ENCODE results near the gene PSMB1. TPM values are rescaled to one million over a fixed set of nuclear protein-coding genes. Genes with fewer than 3 reads are reported as not detected.
"Not testable (repeated sequence)": the region's sequence is repeated elsewhere in the genome, so short reads cannot be mapped to it uniquely, and the experiment has no call there.

PSMB1 gene
- total RNA-seq, 1 experiment from 2014 or later, result 282 TPM

- Histone ChIP-seq H3K4me3 (replicated peaks in 1 of 2; ENCODE audit: low read depth in 1 of 2, low read length in 2 of 2) (no peak overlapping the region), H3K4me1 (ENCODE audit: control insufficient read depth in 1 of 2, insufficient read depth in 2 of 2, low read length in 2 of 2) (no peaks in the 10 kb centered on the region), H2AFZ (ENCODE audit: low read depth, low read length, poor library complexity, severe bottlenecking) (no peak overlapping the region), H3K36me3 (ENCODE audit: control insufficient read depth in 1 of 2, insufficient read depth in 2 of 2, low read length in 2 of 2) (no peaks in the 10 kb centered on the region; a peak in 1 of 4 replicates), H3K27ac (ENCODE audit: low read depth, low read length) (no peak overlapping the region), H3K79me2 (ENCODE audit: insufficient read depth, low read length) (no peaks in the 10 kb centered on the region), H4K20me1 (ENCODE audit: insufficient read depth) (no peaks in the 10 kb centered on the region), H3K9me3 (ENCODE audit: control insufficient read depth in 1 of 2, insufficient read depth in 1 of 2, low read depth in 1 of 2, low read length in 2 of 2) (no peaks in the 10 kb centered on the region), H3K27me3 (ENCODE audit: insufficient read depth, low read length) (0 out of 2 replicates have a peak, but pooled peaks cover 2% of the 10 kb centered on the region), H3K9ac (ENCODE audit: low read length) (no peak overlapping the region), H3K9me2 (ENCODE audit: insufficient read depth) (no peaks in the 10 kb centered on the region), H3K4me2 (ENCODE audit: low read length) (no peak overlapping the region)
- ChIA-PET RAD21 (ENCODE audit: low non-redundant PET in 1 of 2, low total read pairs in 2 of 2, uncharacterized antibody in 2 of 2, unreplicated experiment in 2 of 2) (no interaction called here), POLR2A (no interaction called here), CTCF (no interaction called here)
- BruUV-seq (replicated peaks), result no TSS peak
- DNase-seq (ENCODE audit: low read depth, low spot score) (no peak), ATAC-seq (no peak)
- intact Hi-C loops (cut with micrococcal nuclease), result no loop called here
- TF ChIP-seq REST (IDR thresholded peaks at IDR 0.05; ENCODE audit: low read depth), result no peak
- no peak for TF ChIP-seq POLR2AphosphoS5 (IDR thresholded peaks at IDR 0.05; ENCODE audit: low read depth, low read length)
- no peak for TF ChIP-seq EZH2phosphoT487 (IDR thresholded peaks at IDR 0.05; ENCODE audit: borderline replicate concordance)
- no peak for TF ChIP-seq MAX (IDR thresholded peaks at IDR 0.05)
Measured at GRCh38 chr6:170510631-170511030, 42.5 kb downstream of the PSMB1 start.

GRCh38 chr6:170509723-170510018 lies 43.4 kb downstream of the PSMB1 start:
- Histone ChIP-seq H2AFZ (ENCODE audit: low read depth, low read length, poor library complexity, severe bottlenecking) (no peak overlapping the region), H4K20me1 (ENCODE audit: insufficient read depth) (no peaks in the 10 kb centered on the region), H3K4me2 (ENCODE audit: low read length) (no peak overlapping the region), H3K27ac (ENCODE audit: low read depth, low read length) (no peak overlapping the region), H3K9ac (ENCODE audit: low read length) (no peak overlapping the region), H3K79me2 (ENCODE audit: insufficient read depth, low read length) (no peaks in the 10 kb centered on the region), H3K36me3 (ENCODE audit: control insufficient read depth in 1 of 2, insufficient read depth in 2 of 2, low read length in 2 of 2) (no peaks in the 10 kb centered on the region; a peak in 1 of 4 replicates), H3K4me1 (ENCODE audit: control insufficient read depth in 1 of 2, insufficient read depth in 2 of 2, low read length in 2 of 2) (no peaks in the 10 kb centered on the region), H3K9me2 (ENCODE audit: insufficient read depth) (no peaks in the 10 kb centered on the region), H3K9me3 (ENCODE audit: control insufficient read depth in 1 of 2, insufficient read depth in 1 of 2, low read depth in 1 of 2, low read length in 2 of 2) (no peaks in the 10 kb centered on the region), H3K27me3 (ENCODE audit: insufficient read depth, low read length) (0 out of 2 replicates have a peak, but pooled peaks cover 6% of the 10 kb centered on the region), H3K4me3 (replicated peaks in 1 of 2; ENCODE audit: low read depth in 1 of 2, low read length in 2 of 2) (no peak overlapping the region)
- intact Hi-C loops (cut with micrococcal nuclease), result no loop called here
- TF ChIP-seq SRF (IDR thresholded peaks at IDR 0.05; ENCODE audit: low read depth) (no peak), ELF1 (IDR thresholded peaks at IDR 0.05; ENCODE audit: borderline replicate concordance, low read depth) (no peak), CBX3 (IDR thresholded peaks at IDR 0.05; ENCODE audit: low read depth) (no peak), ATF3 (IDR thresholded peaks at IDR 0.05) (no peak), EGR1 (IDR thresholded peaks at IDR 0.05; ENCODE audit: low read depth) (no peak), POLR2AphosphoS5 (IDR thresholded peaks at IDR 0.05; ENCODE audit: low read depth, low read length) (no peak), TCF7L2 (IDR thresholded peaks at IDR 0.05; ENCODE audit: borderline replicate concordance, extremely low read depth, insufficient read depth, insufficient read length) (no peak)
- CTCF ChIA-PET, result no interaction called here
- POLR2A ChIA-PET, result no interaction called here
- no TSS peak for BruUV-seq (replicated peaks)
- RAD21 ChIA-PET (ENCODE audit: low non-redundant PET in 1 of 2, low total read pairs in 2 of 2, uncharacterized antibody in 2 of 2, unreplicated experiment in 2 of 2), result no interaction called here
- no peak for ATAC-seq
- no peak for DNase-seq (ENCODE audit: low read depth, low spot score)

GRCh38 chr6:170508892-170509722 lies 44.0 kb downstream of the PSMB1 start:
- POLR2A ChIA-PET, result not testable (repeated sequence)

More at GRCh38 chr6:170508892-170509722, 44.0 kb downstream of the PSMB1 start:
- H3K27me3 ChIP-seq (ENCODE audit: insufficient read depth, low read length); H3K4me1 ChIP-seq (ENCODE audit: control insufficient read depth in 1 of 2, insufficient read depth in 2 of 2, low read length in 2 of 2); RAD21 ChIA-PET (ENCODE audit: low non-redundant PET in 1 of 2, low total read pairs in 2 of 2, uncharacterized antibody in 2 of 2, unreplicated experiment in 2 of 2); CTCF ChIA-PET; DNase-seq (ENCODE audit: low read depth, low spot score); H3K9ac ChIP-seq (ENCODE audit: low read length); H3K9me3 ChIP-seq (ENCODE audit: control insufficient read depth in 1 of 2, insufficient read depth in 1 of 2, low read depth in 1 of 2, low read length in 2 of 2); H2AFZ ChIP-seq (ENCODE audit: low read depth, low read length, poor library complexity, severe bottlenecking); H4K20me1 ChIP-seq (ENCODE audit: insufficient read depth); intact Hi-C loops (cut with micrococcal nuclease); H3K79me2 ChIP-seq (ENCODE audit: insufficient read depth, low read length); H3K4me2 ChIP-seq (ENCODE audit: low read length); H3K27ac ChIP-seq (ENCODE audit: low read depth, low read length); H3K9me2 ChIP-seq (ENCODE audit: insufficient read depth); ATAC-seq; H3K4me3 ChIP-seq (replicated peaks in 1 of 2; ENCODE audit: low read depth in 1 of 2, low read length in 2 of 2); H3K36me3 ChIP-seq (ENCODE audit: control insufficient read depth in 1 of 2, insufficient read depth in 2 of 2, low read length in 2 of 2); BruUV-seq (replicated peaks): not testable (repeated sequence)

All from HCT116 (cell line).